GM08714 (cell line): Measurements from ENCODE around the gene MRLN.
"Not testable (repeated sequence)": the region's sequence is repeated elsewhere in the genome, so short reads cannot be mapped to it uniquely, and the experiment has no call there.

Source experiments
- H3K4me3 ChIP-seq: fragments of 200-500 bp; sonication (Bioruptor generic); 2 replicates; pipeline ENCODE4 v1.5.1; 2014; ENCODE audit warnings: mild to moderate bottlenecking, low read length, inconsistent platforms
- ZNF274 ChIP-seq: IDR thresholded peaks from 2 replicates; pipeline ENCODE4 v1.6.1; 2012; ENCODE audit warnings: mild to moderate bottlenecking, low read depth, low read length

MRLN gene

GRCh38 chr10:59762505-59762904 lies 9.2 kb upstream of the MRLN start:
- H3K4me3 ChIP-seq: no peak overlapping the region
- no peak for TF ChIP-seq ZNF274

GRCh38 chr10:59757966-59758365 lies 4.7 kb upstream of the MRLN start:
- no peak for TF ChIP-seq ZNF274

GRCh38 chr10:59754951-59755350 lies 1.7 kb upstream of the MRLN start:
- no peak overlapping the region for H3K4me3 ChIP-seq
- no peak for TF ChIP-seq ZNF274

More at GRCh38 chr10:59757966-59758365, 4.7 kb upstream of the MRLN start:
- no peak overlapping the region for H3K4me3 ChIP-seq

- no peak for TF ChIP-seq ZNF274
- H3K4me3 ChIP-seq: no peak overlapping the region
Observed at GRCh38 chr10:59752278-59752940, 846 bp downstream of the MRLN start.

DNA sequence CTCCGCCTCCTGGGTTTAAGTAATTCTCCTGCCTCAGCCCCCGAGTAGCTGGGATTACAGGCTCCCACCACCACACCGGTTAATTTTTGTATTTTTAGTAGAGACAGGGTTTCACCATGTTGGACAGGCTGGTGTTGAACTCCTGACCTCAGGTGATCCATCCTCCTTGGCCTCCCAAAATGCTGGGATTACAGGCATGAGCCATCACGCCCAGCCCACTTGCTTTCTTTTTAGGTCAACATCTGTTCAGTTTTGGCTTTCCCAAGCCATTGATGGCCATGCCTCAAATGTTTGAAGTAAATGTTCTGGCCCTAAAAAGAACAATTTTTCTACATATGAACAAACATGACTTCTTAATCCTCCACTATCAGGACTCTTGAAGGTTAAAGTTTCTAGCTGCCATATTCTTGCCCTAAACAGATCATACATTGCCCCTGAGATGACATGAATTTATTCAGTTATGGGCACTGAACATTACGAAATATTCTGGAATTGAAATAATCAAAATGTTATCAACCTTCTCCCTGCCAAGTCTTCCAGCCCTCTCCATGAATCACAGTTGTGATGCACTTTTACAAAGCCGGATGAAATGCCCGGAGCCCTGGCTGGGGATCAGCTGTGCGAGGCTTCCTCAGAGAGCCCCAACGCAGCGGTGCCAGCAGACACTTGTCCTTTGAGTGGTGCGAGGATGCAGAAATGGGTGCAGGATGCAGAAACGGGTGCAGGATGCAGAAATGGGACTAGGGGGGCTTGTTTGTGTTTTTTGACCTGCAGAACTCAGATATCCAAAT lies 2.9 kb downstream of the MRLN start:
- TF ChIP-seq ZNF274: no peak
- no peak overlapping the region for H3K4me3 ChIP-seq

- TF ChIP-seq ZNF274: no peak
- no peak overlapping the region for H3K4me3 ChIP-seq
Observed at GRCh38 chr10:59748834-59749233, 4.4 kb downstream of the MRLN start.

- no peak for TF ChIP-seq ZNF274
- no peak overlapping the region for H3K4me3 ChIP-seq
Observed at GRCh38 chr10:59745163-59745650, 8.0 kb downstream of the MRLN start.

- H3K4me3 ChIP-seq: not testable (repeated sequence)
Observed at GRCh38 chr10:59744762-59745161, 8.5 kb downstream of the MRLN start.

DNA sequence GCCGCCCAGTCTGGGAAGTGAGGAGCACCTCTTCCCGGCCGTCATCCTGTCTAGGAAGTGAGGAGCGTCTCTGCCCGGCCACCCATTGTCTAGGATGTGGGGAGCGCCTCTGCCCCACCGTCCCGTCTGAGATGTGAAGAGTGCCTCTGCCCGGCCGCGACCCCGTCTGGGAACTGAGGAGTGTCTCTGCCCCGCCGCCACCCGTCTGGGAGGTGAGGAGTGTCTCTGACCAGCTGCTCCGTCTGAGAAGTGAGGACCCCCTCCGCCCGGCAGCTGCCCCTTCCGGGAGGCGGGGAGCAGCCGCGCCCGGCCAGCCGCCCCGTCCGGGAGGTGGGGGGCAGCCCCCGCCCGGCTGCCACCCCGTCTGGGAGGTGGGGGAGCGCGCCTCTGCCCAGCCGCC lies 9.1 kb downstream of the MRLN start:
- H3K4me3 ChIP-seq: not testable (repeated sequence)

DNA sequence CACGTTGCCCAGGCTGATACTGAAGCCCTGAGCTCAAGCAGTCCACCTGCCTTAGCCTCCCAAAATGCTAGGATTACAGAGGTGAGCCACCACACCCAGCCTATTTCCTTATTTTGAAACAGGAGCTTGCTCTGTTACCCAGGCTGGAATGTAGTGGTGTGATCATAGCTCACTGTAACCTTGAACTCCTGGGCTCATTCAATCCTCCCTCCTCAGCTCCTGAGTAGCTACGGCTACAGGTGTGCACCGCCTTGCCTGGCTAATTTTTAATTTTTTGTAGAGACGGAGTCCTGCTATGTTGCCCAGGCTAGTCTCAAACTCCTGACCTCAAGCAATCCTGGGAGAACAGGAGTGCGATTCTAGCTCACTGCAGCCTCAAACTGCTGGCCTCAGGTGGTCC lies 11.7 kb downstream of the MRLN start:
- no peak for TF ChIP-seq ZNF274
- H3K4me3 ChIP-seq: no peak overlapping the region

DNA sequence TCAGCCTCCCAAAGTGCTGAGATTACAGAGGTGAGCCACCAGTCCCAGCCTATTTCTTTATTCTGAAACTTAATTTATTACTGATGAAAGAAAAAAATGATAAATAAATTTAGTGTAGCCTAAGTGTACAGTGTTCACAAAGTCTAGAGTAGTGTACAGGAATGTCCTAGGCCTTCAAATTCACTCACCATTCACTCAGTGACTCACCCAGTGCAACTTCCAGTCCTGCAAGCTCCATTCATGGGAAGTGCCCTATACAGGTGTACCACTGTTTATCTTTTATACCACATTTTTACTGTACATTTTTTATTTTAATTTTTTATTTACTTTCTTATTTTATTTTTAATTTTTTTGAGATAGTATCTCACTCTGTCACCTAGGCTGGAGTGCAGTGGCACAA lies 12.2 kb downstream of the MRLN start:
- TF ChIP-seq ZNF274: no peak

DNA sequence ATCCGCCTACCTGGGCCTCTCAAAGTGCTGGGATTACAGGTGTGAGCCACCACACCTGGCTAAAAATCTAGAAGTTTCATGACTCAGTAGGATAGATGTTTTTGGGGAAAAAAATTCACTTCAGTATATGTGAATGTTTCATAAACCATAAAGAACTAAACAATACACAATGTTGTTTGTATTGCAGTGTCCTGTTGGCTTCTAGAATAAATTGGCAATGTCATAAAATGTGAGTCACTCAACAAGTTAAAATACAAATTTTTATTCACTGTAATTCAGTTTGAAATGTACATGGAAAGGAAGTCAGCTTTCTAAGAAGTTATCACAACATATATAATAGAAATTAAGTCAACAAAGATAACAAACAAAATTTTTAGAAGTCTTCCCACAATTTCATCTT lies 16.5 kb downstream of the MRLN start:
- no peak overlapping the region for H3K4me3 ChIP-seq
- TF ChIP-seq ZNF274: no peak

More for the DNA sequence above, 12.2 kb downstream of the MRLN start:
- H3K4me3 ChIP-seq: no peak overlapping the region

- TF ChIP-seq ZNF274: no peak
- H3K4me3 ChIP-seq: no peak overlapping the region
Observed at GRCh38 chr10:59735296-59735695, 18.0 kb downstream of the MRLN start.

GRCh38 chr10:59734014-59734462 lies 19.2 kb downstream of the MRLN start:
- TF ChIP-seq ZNF274: no peak
- H3K4me3 ChIP-seq: no peak overlapping the region

GRCh38 chr10:59733321-59734013 lies 19.8 kb downstream of the MRLN start:
- H3K4me3 ChIP-seq: not testable (repeated sequence)

GRCh38 chr10:59732849-59733248 lies 20.4 kb downstream of the MRLN start:
- not testable (repeated sequence) for H3K4me3 ChIP-seq

DNA sequence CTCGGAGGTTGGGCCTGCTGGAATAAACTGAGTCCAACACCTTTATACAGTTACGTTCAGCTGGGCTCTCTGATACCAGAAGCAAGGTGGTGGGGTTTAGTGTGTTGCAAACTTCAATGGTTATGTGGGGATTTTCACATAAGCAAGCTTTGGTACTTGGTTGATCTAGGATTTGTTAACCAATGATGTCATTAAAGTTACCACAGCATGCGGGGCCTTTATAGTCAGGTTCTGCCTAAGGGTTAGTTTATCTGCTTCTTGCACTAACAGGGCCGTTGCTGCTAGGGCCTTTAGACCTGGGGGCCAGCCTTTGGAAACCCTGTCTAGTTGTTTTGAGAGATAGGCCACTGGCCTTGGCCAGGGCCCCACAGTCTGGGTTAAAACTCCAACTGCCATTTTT lies 24.1 kb downstream of the MRLN start:
- not testable (repeated sequence) for H3K4me3 ChIP-seq
